ENCODE data around the gene GPC3.

The GPC3 gene

DNA sequence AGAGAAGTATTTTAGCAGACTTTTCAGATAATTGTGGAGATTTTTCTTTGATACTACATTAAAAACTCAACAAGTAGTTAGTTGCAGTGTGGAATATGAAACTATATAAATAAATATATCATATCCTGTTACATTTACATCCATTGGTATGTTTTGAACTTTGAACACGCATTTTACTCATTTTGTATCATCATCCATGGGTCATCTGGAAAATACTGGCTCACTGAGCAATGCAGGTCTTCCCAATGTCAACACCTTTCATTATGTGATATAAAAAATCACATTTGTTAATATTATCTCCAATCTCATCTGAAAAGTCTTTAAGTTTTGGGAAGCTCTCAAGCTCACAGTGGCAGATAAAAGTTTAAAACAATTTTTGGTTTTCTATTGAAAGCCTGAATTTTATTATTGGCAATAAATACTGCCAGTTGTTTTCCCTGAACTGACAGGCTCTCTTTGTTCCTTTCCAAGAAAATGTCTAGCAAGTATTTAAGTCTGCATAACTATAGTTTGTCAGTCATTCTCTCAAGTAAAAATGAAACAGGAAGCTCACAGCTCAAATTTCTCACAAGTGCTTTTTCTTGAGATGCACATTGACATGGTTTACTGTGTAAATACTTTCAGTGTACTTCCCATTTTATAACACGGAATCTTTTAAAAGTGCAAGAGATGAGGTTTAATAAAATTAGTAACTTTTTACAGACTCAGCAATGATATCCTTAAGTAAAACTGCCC, 386.6 kb downstream of the GPC3 start:
- TF ChIP-seq ZFX (IDR thresholded peaks at IDR 0.05; ENCODE audit: borderline replicate concordance) = no peak

GRCh38 chrX:133594156-133594555, 391.2 kb downstream of the GPC3 start:
- TF ChIP-seq ZFX (IDR thresholded peaks at IDR 0.05; ENCODE audit: borderline replicate concordance) (no peak), CTCF (IDR thresholded peaks at IDR 0.05) (no peak)
- no peak overlapping the region for H3K27ac ChIP-seq

More for the DNA sequence above, 386.6 kb downstream of the GPC3 start:
- no peak overlapping the region for H3K27ac ChIP-seq

- H3K27ac ChIP-seq = no peak overlapping the region
- TF ChIP-seq ZFX (IDR thresholded peaks at IDR 0.05; ENCODE audit: borderline replicate concordance) = no peak
- TF ChIP-seq CTCF (IDR thresholded peaks at IDR 0.05) = no peak
Measured at GRCh38 chrX:133593531-133593930, 391.9 kb downstream of the GPC3 start.

DNA sequence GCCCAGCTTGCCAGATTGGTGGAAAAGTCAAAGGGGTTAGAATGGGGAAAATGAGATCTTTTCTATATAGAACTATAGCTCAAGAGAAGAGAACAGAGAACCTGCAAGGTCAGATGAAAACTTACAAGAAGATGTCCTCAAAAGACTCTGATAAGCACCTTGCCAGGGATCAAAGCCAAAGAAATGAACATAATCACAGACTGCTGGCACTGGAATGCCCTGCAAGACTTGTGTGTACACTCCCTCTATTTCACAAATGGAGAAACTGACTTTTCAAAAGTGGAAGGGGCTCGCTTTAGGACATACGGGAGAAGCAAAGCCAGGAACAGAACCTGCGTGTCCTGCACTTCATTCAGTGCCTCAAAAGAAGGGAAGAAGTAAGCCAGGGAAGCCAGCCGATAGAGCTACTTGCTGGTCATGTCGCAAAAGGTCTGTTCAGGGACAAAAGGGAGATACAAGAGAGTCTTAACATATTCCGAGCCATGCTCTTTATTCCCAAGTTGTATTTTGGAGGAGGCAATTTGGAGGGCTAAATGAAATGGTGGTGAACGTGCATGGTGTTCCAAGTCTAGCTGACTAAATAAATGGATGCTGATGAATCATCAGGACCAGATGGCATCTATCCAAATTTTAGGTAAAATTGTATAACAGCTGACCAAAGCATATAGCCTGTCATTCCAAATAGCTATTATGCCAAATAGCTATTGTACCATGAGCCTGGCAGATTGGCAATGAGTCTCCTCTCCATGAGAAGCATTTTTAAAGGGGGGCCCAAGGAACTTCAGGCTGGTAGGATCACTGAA, 394.5 kb downstream of the GPC3 start:
- H3K27ac ChIP-seq = no peak overlapping the region
- no peak for TF ChIP-seq ZFX (IDR thresholded peaks at IDR 0.05; ENCODE audit: borderline replicate concordance)
- no peak for TF ChIP-seq CTCF (IDR thresholded peaks at IDR 0.05)

GRCh38 chrX:133588827-133589226, 396.6 kb downstream of the GPC3 start:
- TF ChIP-seq CTCF (IDR thresholded peaks at IDR 0.05) (no peak), ZFX (IDR thresholded peaks at IDR 0.05; ENCODE audit: borderline replicate concordance) (no peak)
- H3K27ac ChIP-seq = no peak overlapping the region

DNA sequence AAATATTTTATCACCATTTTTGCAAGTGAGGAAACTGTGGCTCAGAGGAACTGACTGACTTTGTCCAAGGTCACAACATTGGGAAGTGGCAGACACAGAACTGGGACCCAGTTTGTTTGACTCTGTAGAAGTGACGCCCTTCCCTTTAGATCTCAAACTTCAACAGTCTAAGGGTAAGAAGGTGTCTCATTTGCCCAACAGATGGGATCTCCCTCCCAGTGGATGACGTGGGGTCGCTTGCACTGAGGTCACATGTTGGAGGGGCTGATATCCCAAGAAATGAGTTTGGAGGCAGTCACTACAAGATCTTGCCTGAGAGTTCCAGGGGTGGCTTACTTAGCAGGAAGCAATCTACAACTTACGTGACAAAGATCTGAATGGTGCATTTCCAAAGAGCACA, 397.6 kb downstream of the GPC3 start:
- TF ChIP-seq ZFX (IDR thresholded peaks at IDR 0.05; ENCODE audit: borderline replicate concordance) (no peak), CTCF (IDR thresholded peaks at IDR 0.05) (no peak)
- no peak overlapping the region for H3K27ac ChIP-seq

- H3K27ac ChIP-seq = no peak overlapping the region
- TF ChIP-seq ZFX (IDR thresholded peaks at IDR 0.05; ENCODE audit: borderline replicate concordance) (no peak), CTCF (IDR thresholded peaks at IDR 0.05) (no peak)
Measured at GRCh38 chrX:133587071-133587470, 398.3 kb downstream of the GPC3 start.
